Stimulated activated CD8-positive, alpha-beta memory T cell treated with anti-CD3 and anti-CD28 coated beads, Interleukin-12 subunit alpha, Interleukin-12 subunit beta, amount 100 ng/mL, for 1 hour (primary cell): ENCODE measurements around the gene PLD1.

Source experiments
- DNase-seq: peaks from one replicate; pipeline ENCODE4 v3.0.0-alpha.2; 2020; ENCODE audit warnings: low read depth

The PLD1 gene

GRCh38 chr3:171836855-171837254 lies 26.6 kb upstream of the PLD1 start:
- DNase-seq: no peak

GRCh38 chr3:171835613-171836012 lies 25.3 kb upstream of the PLD1 start:
- DNase-seq: no peak

GRCh38 chr3:171835116-171835515 lies 24.8 kb upstream of the PLD1 start:
- no peak for DNase-seq

GRCh38 chr3:171834461-171834801 lies 24.1 kb upstream of the PLD1 start:
- DNase-seq: no peak

GRCh38 chr3:171833789-171834460 lies 23.6 kb upstream of the PLD1 start:
- no peak for DNase-seq

GRCh38 chr3:171832989-171833388 lies 22.7 kb upstream of the PLD1 start:
- no peak for DNase-seq

- DNase-seq: no peak
Measured at GRCh38 chr3:171831936-171832335, 21.7 kb upstream of the PLD1 start.

GRCh38 chr3:171830518-171830875 lies 20.2 kb upstream of the PLD1 start:
- DNase-seq: no peak

- no peak for DNase-seq
Measured at GRCh38 chr3:171829841-171830517, 19.7 kb upstream of the PLD1 start.

- DNase-seq: no peak
Measured at GRCh38 chr3:171828902-171829770, 18.9 kb upstream of the PLD1 start.

GRCh38 chr3:171827836-171828458 lies 17.7 kb upstream of the PLD1 start:
- DNase-seq: no peak

- DNase-seq: no peak
Measured at GRCh38 chr3:171827385-171827784, 17.1 kb upstream of the PLD1 start.

- no peak for DNase-seq
Measured at GRCh38 chr3:171825222-171825828, 15.0 kb upstream of the PLD1 start.

GRCh38 chr3:171824824-171825221 lies 14.5 kb upstream of the PLD1 start:
- no peak for DNase-seq

GRCh38 chr3:171824116-171824515 lies 13.8 kb upstream of the PLD1 start:
- DNase-seq: no peak

- DNase-seq: no peak
Measured at GRCh38 chr3:171822431-171823106, 12.3 kb upstream of the PLD1 start.

GRCh38 chr3:171821778-171822358 lies 11.6 kb upstream of the PLD1 start:
- no peak for DNase-seq

- DNase-seq: no peak
Measured at GRCh38 chr3:171821044-171821443, 10.8 kb upstream of the PLD1 start.

GRCh38 chr3:171817074-171817800 lies 7.0 kb upstream of the PLD1 start:
- DNase-seq: no peak

- no peak for DNase-seq
Measured at GRCh38 chr3:171815973-171816595, 5.8 kb upstream of the PLD1 start.
